HEK293T (cell line): ENCODE results near the gene WWOX.

ENCODE experiments used
- BHLHE40 ChIP-seq: fragments of 450-650 bp; IDR thresholded peaks from 2 replicates; pipeline ENCODE4 v1.6.1; 2016; ENCODE audit warnings: mild to moderate bottlenecking, moderate library complexity, borderline replicate concordance
- ELF4 ChIP-seq: fragments of 450-650 bp; IDR thresholded peaks from 2 replicates; pipeline ENCODE4 v1.6.1; 2017; ENCODE audit warnings: antibody characterized with exemption
- FOXA1 ChIP-seq: fragments of 450-650 bp; IDR thresholded peaks from 2 replicates; pipeline ENCODE4 v1.6.1; 2016; ENCODE audit warnings: mild to moderate bottlenecking
- FOXK2 ChIP-seq: fragments of 450-650 bp; IDR thresholded peaks from 2 replicates; pipeline ENCODE4 v1.6.1; 2016; ENCODE audit warnings: mild to moderate bottlenecking
- FOXM1 ChIP-seq: fragments of 450-650 bp; IDR thresholded peaks from 2 replicates; pipeline ENCODE4 v1.6.1; 2017; ENCODE audit warnings: mild to moderate bottlenecking, borderline replicate concordance
- HDGF ChIP-seq: fragments of 450-650 bp; IDR thresholded peaks from 2 replicates; pipeline ENCODE4 v1.6.1; 2017; ENCODE audit warnings: antibody characterized with exemption, borderline replicate concordance
- LEF1 ChIP-seq: fragments of 450-650 bp; IDR thresholded peaks from 2 replicates; pipeline ENCODE4 v1.6.1; 2017; ENCODE audit warnings: mild to moderate bottlenecking, borderline replicate concordance
- NFRKB ChIP-seq: fragments of 450-650 bp; IDR thresholded peaks from 2 replicates; pipeline ENCODE4 v1.6.1; 2016; ENCODE audit warnings: mild to moderate bottlenecking, moderate library complexity
- SP1 ChIP-seq: fragments of 450-650 bp; IDR thresholded peaks from 2 replicates; pipeline ENCODE4 v1.6.1; 2017
- SUZ12 ChIP-seq: fragments of 450-650 bp; IDR thresholded peaks from 2 replicates; pipeline ENCODE4 v1.6.1; 2016; ENCODE audit warnings: mild to moderate bottlenecking
- TARDBP ChIP-seq: fragments of 450-650 bp; IDR thresholded peaks from 2 replicates; pipeline ENCODE4 v1.6.1; 2016
- ZNF384 ChIP-seq: fragments of 450-650 bp; IDR thresholded peaks from 2 replicates; pipeline ENCODE4 v1.6.1; 2016

GRCh38 chr16:78200023-78200389 lies 100.6 kb downstream of the WWOX start:
- no peak for TF ChIP-seq ELF4
- no peak for TF ChIP-seq SUZ12
- no peak for TF ChIP-seq SP1
- no peak for TF ChIP-seq BHLHE40
- TF ChIP-seq NFRKB = no peak
- TF ChIP-seq FOXA1 = no peak
- no peak for TF ChIP-seq ZNF384
- no peak for TF ChIP-seq FOXK2
- no peak for TF ChIP-seq HDGF
- TF ChIP-seq TARDBP = no peak
- TF ChIP-seq LEF1 = no peak
- no peak for TF ChIP-seq FOXM1
